B cell (primary cell): ENCODE data around the gene UPF1. TPM values are rescaled to one million over a fixed set of nuclear protein-coding genes. Genes with fewer than 3 reads are reported as not detected.

Experiments used
- ATAC-seq: fragments of 200-7000 bp; cut with Tn5 transposase; one replicate; pipeline ENCODE4 v1.10.0; 2021; ENCODE audit warnings: low read depth, mild to moderate bottlenecking, moderate number of reproducible peaks, moderate library complexity
- CTCF ChIA-PET: fragments of 350-600 bp; sonication (Branson Sonifier 250); formaldehyde crosslinking; loops from one replicate; lab custom pipeline; 2021; ENCODE audit warnings: antibody characterized with exemption, inconsistent platforms; lab: Charles Lee
- POLR2A ChIA-PET: fragments of 350-600 bp; sonication (Branson Sonifier 250); formaldehyde crosslinking; loops from one replicate; lab custom pipeline; 2021; ENCODE audit warnings: antibody characterized with exemption; lab: Charles Lee
- DNase-seq: peaks from one replicate; pipeline ENCODE4 v3.0.0; 2013
- H2AFZ ChIP-seq: 2 replicates; pipeline ENCODE4 v1.6.1; 2012; ENCODE audit warnings: mild to moderate bottlenecking, low read depth, low read length; ENCODE audit not compliant: insufficient read depth, poor library complexity, severe bottlenecking
- H3K27ac ChIP-seq, 2 donors: 1 replicate in 1 of 2; 2 replicates in 1 of 2; pipeline ENCODE4 v1.5.1; 2012 to 2013; ENCODE audit warnings: low read length in 2 of 2, mild to moderate bottlenecking in 2 of 2, moderate library complexity in 1 of 2
- H3K27me3 ChIP-seq, 4 experiments: fragments of 200-600 bp in 1 of 4; sonication (generic) in 1 of 4; replicated peaks in 1 of 4; 1 replicate in 2 of 4; 2 replicates in 2 of 4; pipeline versions ENCODE4 v1.6.1 to v1.7.0; 2013 to 2016; ENCODE audit warnings: low read length in 3 of 4, mild to moderate bottlenecking in 2 of 4, mixed read lengths in 1 of 4, moderate library complexity in 1 of 4; ENCODE audit not compliant: insufficient read depth in 4 of 4, control insufficient read depth in 3 of 4; ENCODE audit errors: control extremely low read depth in 1 of 4
- H3K36me3 ChIP-seq, 2 experiments: replicated peaks in 1 of 2; 1 replicate in 1 of 2; 2 replicates in 1 of 2; pipeline versions ENCODE4 v1.6.1 to v1.7.1; 2013; ENCODE audit warnings: low read length in 1 of 2; ENCODE audit not compliant: insufficient read depth in 2 of 2, control insufficient read depth in 1 of 2; ENCODE audit errors: control extremely low read depth in 1 of 2, extremely low read depth in 1 of 2
- H3K4me1 ChIP-seq, 2 donors: fragments of 200-600 bp in 1 of 2; sonication (generic) in 1 of 2; 1 replicate in 1 of 2; 2 replicates in 1 of 2; pipeline versions ENCODE4 v1.5.1 to v1.6.1; 2013 to 2017; ENCODE audit warnings: low read length in 2 of 2; ENCODE audit not compliant: control insufficient read depth in 2 of 2, insufficient read depth in 2 of 2
- H3K4me2 ChIP-seq: replicated peaks from 2 replicates; pipeline ENCODE3; 2012; ENCODE audit warnings: mild to moderate bottlenecking, low read depth, low read length; ENCODE audit not compliant: poor library complexity, severe bottlenecking
- H3K4me3 ChIP-seq, 5 experiments: fragments of 200-600 bp in 1 of 5; sonication (generic) in 1 of 5; 1 replicate in 3 of 5; 2 replicates in 2 of 5; pipeline versions ENCODE4 v1.5.1 to v1.7.0; 2011 to 2016; ENCODE audit warnings: low read length in 4 of 5, mild to moderate bottlenecking in 4 of 5, low read depth in 2 of 5, control low read depth in 1 of 5, moderate library complexity in 1 of 5; ENCODE audit not compliant: insufficient read depth in 1 of 5; ENCODE audit errors: control extremely low read depth in 1 of 5, extremely low read depth in 1 of 5
- H3K79me2 ChIP-seq: fragments of 200-600 bp; sonication (generic); one replicate; pipeline ENCODE4 v1.6.0; 2016; ENCODE audit warnings: low read length; ENCODE audit not compliant: control insufficient read depth, insufficient read depth
- H3K9ac ChIP-seq: fragments of 200-600 bp; sonication (generic); 2 replicates; pipeline ENCODE4 v1.6.1; 2017; ENCODE audit warnings: mild to moderate bottlenecking, low read length, moderate library complexity
- H3K9me3 ChIP-seq, 3 donors: one replicate each; pipeline versions ENCODE4 v1.6.1 to v1.7.1; 2013; ENCODE audit warnings: low read length in 2 of 3; ENCODE audit not compliant: control insufficient read depth in 2 of 3, insufficient read depth in 1 of 3; ENCODE audit errors: control extremely low read depth in 1 of 3
- H4K20me1 ChIP-seq: 2 replicates; pipeline ENCODE4 v1.6.0; 2012; ENCODE audit warnings: mild to moderate bottlenecking, low read length; ENCODE audit not compliant: insufficient read depth, control insufficient read depth, poor library complexity, severe bottlenecking
- H3K27ac Mint-ChIP-seq: one replicate; pipeline ENCODE4 v1.8.0; 2021; ENCODE audit warnings: mixed read lengths
- H3K27me3 Mint-ChIP-seq: one replicate; pipeline ENCODE4 v1.8.0; 2021; ENCODE audit warnings: mixed read lengths
- H3K4me1 Mint-ChIP-seq: one replicate; pipeline ENCODE4 v1.8.0; 2021; ENCODE audit warnings: mixed read lengths
- H3K4me3 Mint-ChIP-seq: one replicate; pipeline ENCODE4 v1.8.0; 2021; ENCODE audit warnings: mixed read lengths
- H3K9me3 Mint-ChIP-seq: one replicate; pipeline ENCODE4 v1.8.0; 2022; ENCODE audit warnings: mixed read lengths; ENCODE audit not compliant: insufficient read depth
- CTCF ChIP-seq: fragments of 200-600 bp; IDR thresholded peaks from one replicate; pipeline ENCODE4 v1.8.0; 2022; ENCODE audit warnings: antibody characterized with exemption, mild to moderate bottlenecking
- EZH2 ChIP-seq: IDR thresholded peaks from 2 replicates; pipeline ENCODE4 v1.6.1; 2012; ENCODE audit warnings: borderline replicate concordance, low read depth, mild to moderate bottlenecking, moderate library complexity, low read length; ENCODE audit not compliant: insufficient read depth, poor library complexity, severe bottlenecking
- WGBS: methylation state at CpG from one replicate; pipeline ENCODE4 v1.1.5; 2013; ENCODE audit warnings: missing lambda C conversion rate; ENCODE audit not compliant: insufficient coverage; 5-methylcytosine and 5-hydroxymethylcytosine counted together
- intact Hi-C: fragments of 100-400 bp; cut with micrococcal nuclease; formaldehyde crosslinking; loops from one replicate; pipeline ENCODE4 v1.10.0; 2022
- polyA plus RNA-seq: library from polyadenylated mRNA; depleted of rRNA; stranded (reverse); fragments of >200 nt; gene quantifications from 2 replicates; pipeline ENCODE4 v1.2.3, GENCODE V29; 2012
- total RNA-seq, 2 donors: library from RNA; stranded (reverse); fragments of 120-200 nt in 1 of 2; gene quantifications; 1 replicate in 1 of 2; 2 replicates in 1 of 2; pipeline versions ENCODE4 v1.2.3 to v1.2.4, GENCODE V29; 2013 to 2022

Gene UPF1
- total and polyA plus RNA-seq, 2 donors (not counting 1 experiment from before 2014, with no cell fraction given) = 51.9 to 98.6 TPM

DNA sequence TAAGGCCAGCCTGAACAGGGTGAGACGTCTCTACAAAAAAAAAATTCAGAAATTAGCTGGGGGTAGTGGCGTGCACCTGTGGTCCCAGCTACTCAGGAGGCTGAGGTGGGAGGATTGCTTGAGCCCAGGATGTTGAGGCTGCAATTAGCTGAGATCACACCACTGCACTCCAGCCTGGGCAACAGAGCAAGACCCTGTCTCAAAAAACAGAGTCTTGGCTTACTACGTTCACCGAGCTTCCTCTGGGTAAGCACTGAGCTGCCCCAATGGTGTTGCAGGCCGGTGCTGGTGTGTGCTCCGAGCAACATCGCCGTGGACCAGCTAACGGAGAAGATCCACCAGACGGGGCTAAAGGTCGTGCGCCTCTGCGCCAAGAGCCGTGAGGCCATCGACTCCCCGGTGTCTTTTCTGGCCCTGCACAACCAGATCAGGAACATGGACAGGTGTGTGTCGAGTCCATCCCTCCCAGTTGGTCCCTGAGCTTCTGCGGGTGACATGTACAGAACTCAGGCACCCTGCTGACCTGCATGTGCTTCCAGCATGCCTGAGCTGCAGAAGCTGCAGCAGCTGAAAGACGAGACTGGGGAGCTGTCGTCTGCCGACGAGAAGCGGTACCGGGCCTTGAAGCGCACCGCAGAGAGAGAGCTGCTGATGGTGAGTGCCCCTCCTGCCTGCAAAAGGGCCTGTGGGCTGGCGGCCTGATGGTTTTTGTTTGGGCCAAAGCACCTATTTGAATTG lies 24.1 kb downstream of the UPF1 start:
- Histone ChIP-seq H3K27me3 (no peaks in the 10 kb centered on the region), H3K79me2 (peaks cover 19% of the 10 kb centered on the region), H4K20me1 (peaks cover 76% of the 10 kb centered on the region), H3K4me2 (no peak overlapping the region), H3K36me3 (peaks cover 0 to 91% of the 10 kb centered on the region in 2 experiments), H3K9ac (no peak overlapping the region), H3K4me3 (no peak overlapping the region), H3K4me1 (peaks cover 0 to 7% of the 10 kb centered on the region in 2 donors), H2AFZ (no peak overlapping the region), H3K9me3 (no peaks in the 10 kb centered on the region), H3K27ac (no peak overlapping the region)
- no peaks in the 10 kb centered on the region for H3K27me3 Mint-ChIP-seq
- no peaks in the 10 kb centered on the region for H3K9me3 Mint-ChIP-seq
- DNase-seq = no peak
- ChIA-PET CTCF (interaction anchor here (1.2 to 2.6 kb wide), 3 partner anchors 9 to 336 kb away, joined by 5 to 9 read pairs (median 6); no protein-coding TSS in a partner anchor), POLR2A (interaction anchor here (0.6 kb wide), 1 partner anchor 29 kb away, joined by 10 read pairs; no protein-coding TSS in a partner anchor)
- 98% methylated on average over 27 of the region's 27 CpGs for WGBS
- no peak for TF ChIP-seq CTCF
- no peak for TF ChIP-seq EZH2
- no peak for ATAC-seq
- peaks cover under 1% of the 10 kb centered on the region for H3K4me1 Mint-ChIP-seq
- H3K27ac Mint-ChIP-seq = no peak overlapping the region
- intact Hi-C loops = no loop called here
- no peak overlapping the region for H3K4me3 Mint-ChIP-seq
